ENCODE data around the gene KLF5. TPM values are rescaled to one million over a fixed set of nuclear protein-coding genes. Genes with fewer than 3 reads are reported as not detected.

Gene KLF5
- total and polyA plus RNA-seq, 10 of the 15 experiments (the other 5 are each of a cell fraction or from before 2014, with no cell fraction given) = 0.43 to 5.2 (median 1.0) TPM

DNA sequence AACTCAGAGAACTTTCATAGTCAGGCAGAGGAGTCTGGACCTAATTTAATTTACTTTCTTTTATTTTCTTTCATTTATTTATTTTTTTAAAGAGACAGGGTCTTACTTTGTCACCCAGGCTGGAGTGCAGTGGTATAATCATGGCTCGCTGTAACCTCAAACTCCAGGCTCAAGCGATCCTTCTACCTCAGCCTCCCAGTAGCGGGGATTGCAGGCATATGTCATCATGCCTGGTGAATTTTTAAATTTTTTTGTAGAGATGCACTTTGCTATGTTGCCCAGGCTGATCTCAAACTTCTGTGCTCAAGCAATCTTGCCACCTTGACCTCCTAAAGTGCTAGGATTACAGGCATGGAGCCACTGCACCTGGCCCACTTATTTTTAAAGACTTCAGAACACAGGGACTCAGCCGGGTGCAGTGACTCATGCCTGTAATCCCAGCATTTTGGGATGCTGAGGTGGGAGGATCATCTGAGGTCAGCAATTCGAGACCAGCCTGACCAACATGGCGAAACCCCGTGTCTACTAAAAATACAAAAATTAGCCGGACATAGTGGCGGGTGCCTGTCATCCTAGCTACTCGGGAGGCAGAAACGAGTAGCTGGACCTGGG, 50.6 kb downstream of the KLF5 start:
- Histone ChIP-seq H3K4me1 (ENCODE audit: control insufficient read depth, insufficient read depth, low read length) (no peaks in the 10 kb centered on the region), H3K36me3 (ENCODE audit: control insufficient read depth in 2 of 2, insufficient read depth in 2 of 2, low read length in 1 of 2) (no peaks in the 10 kb centered on the region), H3K9me3 (replicated peaks; ENCODE audit: control insufficient read depth, insufficient read depth, low read length) (no peaks in the 10 kb centered on the region), H3K27ac (ENCODE audit: control insufficient read depth, insufficient read depth) (no peak overlapping the region), H2AFZ (ENCODE audit: control insufficient read depth, low read depth, low read length) (no peak overlapping the region), H3K27me3 (replicated peaks in 1 of 2; ENCODE audit: control insufficient read depth in 2 of 2, insufficient read depth in 2 of 2, low read length in 1 of 2) (no peaks in the 10 kb centered on the region), H3K9ac (ENCODE audit: control insufficient read depth, insufficient read depth, low read length) (no peak overlapping the region), H4K20me1 (ENCODE audit: control insufficient read depth, insufficient read depth) (no peaks in the 10 kb centered on the region), H3K4me2 (ENCODE audit: control insufficient read depth, insufficient read depth) (no peak overlapping the region), H3K4me3 (no peak overlapping the region), H3K79me2 (ENCODE audit: control insufficient read depth, insufficient read depth, low read length) (no peaks in the 10 kb centered on the region)
- ATAC-seq = no peak
- no TSS peak for BruUV-seq (replicated peaks)
- ChIA-PET RAD21 (ENCODE audit: unreplicated experiment) (no interaction called here), SMC1A (ENCODE audit: uncharacterized antibody, unreplicated experiment) (no interaction called here), CTCF (no interaction called here), POLR2A (no interaction called here)
- no peak for FAIRE-seq
- in situ Hi-C loops (cut with MboI) = no loop called here
- intact Hi-C loops (cut with micrococcal nuclease; ENCODE audit: unreplicated experiment) = no loop called here
- DNase-seq (ENCODE audit: low read depth, low spot score) = no peak
- WGBS (ENCODE audit: insufficient coverage, insufficient replicate concordance, low lambda C conversion rate, missing lambda C conversion rate) = 64% methylated on average over 11 of the region's 11 CpGs
- TF ChIP-seq, protein P1, sequence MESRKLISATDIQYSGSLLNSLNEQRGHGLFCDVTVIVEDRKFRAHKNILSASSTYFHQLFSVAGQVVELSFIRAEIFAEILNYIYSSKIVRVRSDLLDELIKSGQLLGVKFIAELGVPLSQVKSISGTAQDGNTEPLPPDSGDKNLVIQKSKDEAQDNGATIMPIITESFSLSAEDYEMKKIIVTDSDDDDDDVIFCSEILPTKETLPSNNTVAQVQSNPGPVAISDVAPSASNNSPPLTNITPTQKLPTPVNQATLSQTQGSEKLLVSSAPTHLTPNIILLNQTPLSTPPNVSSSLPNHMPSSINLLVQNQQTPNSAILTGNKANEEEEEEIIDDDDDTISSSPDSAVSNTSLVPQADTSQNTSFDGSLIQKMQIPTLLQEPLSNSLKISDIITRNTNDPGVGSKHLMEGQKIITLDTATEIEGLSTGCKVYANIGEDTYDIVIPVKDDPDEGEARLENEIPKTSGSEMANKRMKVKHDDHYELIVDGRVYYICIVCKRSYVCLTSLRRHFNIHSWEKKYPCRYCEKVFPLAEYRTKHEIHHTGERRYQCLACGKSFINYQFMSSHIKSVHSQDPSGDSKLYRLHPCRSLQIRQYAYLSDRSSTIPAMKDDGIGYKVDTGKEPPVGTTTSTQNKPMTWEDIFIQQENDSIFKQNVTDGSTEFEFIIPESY (IDR thresholded peaks at IDR 0.05) = no peak
- TF ChIP-seq, protein P2, sequence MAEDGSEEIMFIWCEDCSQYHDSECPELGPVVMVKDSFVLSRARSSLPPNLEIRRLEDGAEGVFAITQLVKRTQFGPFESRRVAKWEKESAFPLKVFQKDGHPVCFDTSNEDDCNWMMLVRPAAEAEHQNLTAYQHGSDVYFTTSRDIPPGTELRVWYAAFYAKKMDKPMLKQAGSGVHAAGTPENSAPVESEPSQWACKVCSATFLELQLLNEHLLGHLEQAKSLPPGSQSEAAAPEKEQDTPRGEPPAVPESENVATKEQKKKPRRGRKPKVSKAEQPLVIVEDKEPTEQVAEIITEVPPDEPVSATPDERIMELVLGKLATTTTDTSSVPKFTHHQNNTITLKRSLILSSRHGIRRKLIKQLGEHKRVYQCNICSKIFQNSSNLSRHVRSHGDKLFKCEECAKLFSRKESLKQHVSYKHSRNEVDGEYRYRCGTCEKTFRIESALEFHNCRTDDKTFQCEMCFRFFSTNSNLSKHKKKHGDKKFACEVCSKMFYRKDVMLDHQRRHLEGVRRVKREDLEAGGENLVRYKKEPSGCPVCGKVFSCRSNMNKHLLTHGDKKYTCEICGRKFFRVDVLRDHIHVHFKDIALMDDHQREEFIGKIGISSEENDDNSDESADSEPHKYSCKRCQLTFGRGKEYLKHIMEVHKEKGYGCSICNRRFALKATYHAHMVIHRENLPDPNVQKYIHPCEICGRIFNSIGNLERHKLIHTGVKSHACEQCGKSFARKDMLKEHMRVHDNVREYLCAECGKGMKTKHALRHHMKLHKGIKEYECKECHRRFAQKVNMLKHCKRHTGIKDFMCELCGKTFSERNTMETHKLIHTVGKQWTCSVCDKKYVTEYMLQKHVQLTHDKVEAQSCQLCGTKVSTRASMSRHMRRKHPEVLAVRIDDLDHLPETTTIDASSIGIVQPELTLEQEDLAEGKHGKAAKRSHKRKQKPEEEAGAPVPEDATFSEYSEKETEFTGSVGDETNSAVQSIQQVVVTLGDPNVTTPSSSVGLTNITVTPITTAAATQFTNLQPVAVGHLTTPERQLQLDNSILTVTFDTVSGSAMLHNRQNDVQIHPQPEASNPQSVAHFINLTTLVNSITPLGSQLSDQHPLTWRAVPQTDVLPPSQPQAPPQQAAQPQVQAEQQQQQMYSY (CRISPR knock-in tag; IDR thresholded peaks at IDR 0.05) = no peak
- TF ChIP-seq ZNF24 (IDR thresholded peaks at IDR 0.05) (no peak), STAT3 (IDR thresholded peaks at IDR 0.05; ENCODE audit: low read depth, low read length) (no peak), YY1 (IDR thresholded peaks at IDR 0.05; ENCODE audit: low read depth, low read length) (no peak), IKZF1 (conservative IDR thresholded peaks at IDR 0.05) (no peak), BACH1 (IDR thresholded peaks at IDR 0.05; ENCODE audit: borderline replicate concordance) (no peak), MEF2B (IDR thresholded peaks at IDR 0.05; ENCODE audit: partially characterized antibody, poor library complexity, severe bottlenecking) (no peak), NRF1 (conservative IDR thresholded peaks at IDR 0.05; ENCODE audit: low read depth, low read length) (no peak), SMAD1 (IDR thresholded peaks at IDR 0.05; ENCODE audit: low read depth, partially characterized antibody) (no peak), ZNF622 (IDR thresholded peaks at IDR 0.05) (no peak), LARP7 (IDR thresholded peaks at IDR 0.05) (no peak)
- TF ChIP-seq, protein P3, sequence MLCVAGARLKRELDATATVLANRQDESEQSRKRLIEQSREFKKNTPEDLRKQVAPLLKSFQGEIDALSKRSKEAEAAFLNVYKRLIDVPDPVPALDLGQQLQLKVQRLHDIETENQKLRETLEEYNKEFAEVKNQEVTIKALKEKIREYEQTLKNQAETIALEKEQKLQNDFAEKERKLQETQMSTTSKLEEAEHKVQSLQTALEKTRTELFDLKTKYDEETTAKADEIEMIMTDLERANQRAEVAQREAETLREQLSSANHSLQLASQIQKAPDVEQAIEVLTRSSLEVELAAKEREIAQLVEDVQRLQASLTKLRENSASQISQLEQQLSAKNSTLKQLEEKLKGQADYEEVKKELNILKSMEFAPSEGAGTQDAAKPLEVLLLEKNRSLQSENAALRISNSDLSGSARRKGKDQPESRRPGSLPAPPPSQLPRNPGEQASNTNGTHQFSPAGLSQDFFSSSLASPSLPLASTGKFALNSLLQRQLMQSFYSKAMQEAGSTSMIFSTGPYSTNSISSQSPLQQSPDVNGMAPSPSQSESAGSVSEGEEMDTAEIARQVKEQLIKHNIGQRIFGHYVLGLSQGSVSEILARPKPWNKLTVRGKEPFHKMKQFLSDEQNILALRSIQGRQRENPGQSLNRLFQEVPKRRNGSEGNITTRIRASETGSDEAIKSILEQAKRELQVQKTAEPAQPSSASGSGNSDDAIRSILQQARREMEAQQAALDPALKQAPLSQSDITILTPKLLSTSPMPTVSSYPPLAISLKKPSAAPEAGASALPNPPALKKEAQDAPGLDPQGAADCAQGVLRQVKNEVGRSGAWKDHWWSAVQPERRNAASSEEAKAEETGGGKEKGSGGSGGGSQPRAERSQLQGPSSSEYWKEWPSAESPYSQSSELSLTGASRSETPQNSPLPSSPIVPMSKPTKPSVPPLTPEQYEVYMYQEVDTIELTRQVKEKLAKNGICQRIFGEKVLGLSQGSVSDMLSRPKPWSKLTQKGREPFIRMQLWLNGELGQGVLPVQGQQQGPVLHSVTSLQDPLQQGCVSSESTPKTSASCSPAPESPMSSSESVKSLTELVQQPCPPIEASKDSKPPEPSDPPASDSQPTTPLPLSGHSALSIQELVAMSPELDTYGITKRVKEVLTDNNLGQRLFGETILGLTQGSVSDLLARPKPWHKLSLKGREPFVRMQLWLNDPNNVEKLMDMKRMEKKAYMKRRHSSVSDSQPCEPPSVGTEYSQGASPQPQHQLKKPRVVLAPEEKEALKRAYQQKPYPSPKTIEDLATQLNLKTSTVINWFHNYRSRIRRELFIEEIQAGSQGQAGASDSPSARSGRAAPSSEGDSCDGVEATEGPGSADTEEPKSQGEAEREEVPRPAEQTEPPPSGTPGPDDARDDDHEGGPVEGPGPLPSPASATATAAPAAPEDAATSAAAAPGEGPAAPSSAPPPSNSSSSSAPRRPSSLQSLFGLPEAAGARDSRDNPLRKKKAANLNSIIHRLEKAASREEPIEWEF (IDR thresholded peaks at IDR 0.05; ENCODE audit: insufficient replicate concordance, low read depth, low read length) = no peak

All from GM12878 (cell line).